Activated gamma-delta T cell (primary cell): ENCODE results near the gene UTS2B.

Source experiments
- DNase-seq: peaks from one replicate; lab custom pipeline; 2025; lab: John Stamatoyannopoulos, UW
- total RNA-seq, 2 donors: gene quantifications; one replicate each; lab custom pipeline; 2026; lab: John Stamatoyannopoulos, UW

UTS2B gene, protein sequence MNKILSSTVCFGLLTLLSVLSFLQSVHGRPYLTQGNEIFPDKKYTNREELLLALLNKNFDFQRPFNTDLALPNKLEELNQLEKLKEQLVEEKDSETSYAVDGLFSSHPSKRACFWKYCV
- total RNA-seq, result 0.09 to 0.10 reads per million in 2 donors

DNA sequence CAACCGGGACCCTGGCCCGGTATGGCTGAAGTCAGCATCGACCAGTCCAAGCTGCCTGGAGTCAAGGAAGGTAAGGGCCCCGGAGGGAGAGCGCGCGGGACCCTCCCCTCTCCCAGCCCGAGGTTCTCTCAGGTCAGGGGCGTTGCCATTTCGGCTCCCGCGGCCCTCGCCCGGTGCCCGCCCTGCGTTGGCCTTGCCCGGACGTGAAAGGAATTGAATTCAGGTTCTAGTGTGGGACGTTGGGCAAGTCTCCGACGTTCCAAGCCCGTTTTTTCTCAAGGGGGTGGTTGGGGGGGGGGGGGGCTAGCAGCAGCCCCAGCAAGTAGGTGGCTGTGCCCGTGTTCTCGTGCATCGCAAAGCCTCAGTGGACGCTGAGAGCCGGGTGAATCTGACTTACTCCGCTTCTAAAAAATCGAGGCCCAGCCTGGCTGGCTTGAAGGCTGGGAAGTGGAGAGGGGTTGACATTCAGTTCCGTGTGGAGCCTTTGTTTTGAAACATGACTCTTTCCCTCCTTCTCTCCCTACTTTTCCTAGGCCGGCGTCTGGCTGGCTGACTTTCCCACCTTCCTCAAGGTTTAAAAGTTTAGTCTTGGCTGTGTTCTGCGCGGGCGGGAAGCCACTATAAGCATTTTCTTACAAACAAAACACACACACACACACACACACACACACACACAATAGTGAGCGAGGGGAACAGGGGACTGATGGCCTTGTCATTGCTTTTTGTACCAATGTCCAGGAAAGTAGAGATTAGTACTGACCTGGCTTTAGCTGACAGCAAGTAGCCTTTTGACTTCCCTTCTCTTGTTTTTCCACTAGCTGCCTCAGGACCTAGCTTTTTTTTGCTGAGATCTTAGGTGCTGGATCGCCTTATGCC, at the start of gene UTS2B:
TSS of gene UTS2B (minus strand) at position 873 of the 876 bp plus-strand sequence. CDS start 48,337 bp downstream, outside the sequence.
- no peak for DNase-seq

DNA sequence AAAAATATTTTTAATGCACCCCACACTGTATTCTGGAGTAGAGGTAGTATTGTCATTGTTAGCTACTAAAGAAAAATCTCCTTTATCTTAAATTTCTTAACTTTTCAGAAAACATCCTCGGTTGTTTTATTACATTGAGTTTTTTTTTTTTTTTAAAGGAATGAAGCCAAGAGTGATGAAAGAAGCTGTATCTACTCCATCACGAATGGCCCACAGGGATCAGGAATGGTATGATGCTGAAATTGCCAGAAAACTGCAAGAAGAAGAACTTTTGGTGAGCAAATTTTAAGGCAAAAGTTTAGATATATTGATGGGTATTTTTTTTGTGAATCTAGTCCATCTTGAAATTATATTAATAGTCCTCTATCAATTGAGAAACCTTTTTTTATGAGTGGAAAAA, 49.7 kb upstream of the UTS2B start:
- DNase-seq, result no peak

DNA sequence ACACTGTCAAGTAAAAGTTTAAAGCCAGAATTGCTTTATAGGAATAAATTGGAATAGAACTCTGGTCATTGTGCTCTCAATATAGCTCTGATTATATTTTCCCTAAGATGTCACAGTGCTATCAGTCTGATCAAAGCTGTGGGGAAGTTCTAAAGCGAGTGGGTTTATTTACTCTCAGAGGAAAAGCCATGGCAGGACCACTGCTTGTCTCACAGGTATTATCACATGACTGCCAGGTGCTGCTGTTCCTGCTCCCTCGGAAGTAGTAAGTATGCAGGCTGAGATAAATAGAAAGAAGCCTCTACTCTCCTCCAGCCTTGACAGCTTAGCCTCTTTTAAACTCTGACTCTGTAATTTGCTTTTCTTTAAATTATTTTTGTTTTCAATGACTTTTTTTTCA, 49.1 kb upstream of the UTS2B start:
- no peak for DNase-seq

DNA sequence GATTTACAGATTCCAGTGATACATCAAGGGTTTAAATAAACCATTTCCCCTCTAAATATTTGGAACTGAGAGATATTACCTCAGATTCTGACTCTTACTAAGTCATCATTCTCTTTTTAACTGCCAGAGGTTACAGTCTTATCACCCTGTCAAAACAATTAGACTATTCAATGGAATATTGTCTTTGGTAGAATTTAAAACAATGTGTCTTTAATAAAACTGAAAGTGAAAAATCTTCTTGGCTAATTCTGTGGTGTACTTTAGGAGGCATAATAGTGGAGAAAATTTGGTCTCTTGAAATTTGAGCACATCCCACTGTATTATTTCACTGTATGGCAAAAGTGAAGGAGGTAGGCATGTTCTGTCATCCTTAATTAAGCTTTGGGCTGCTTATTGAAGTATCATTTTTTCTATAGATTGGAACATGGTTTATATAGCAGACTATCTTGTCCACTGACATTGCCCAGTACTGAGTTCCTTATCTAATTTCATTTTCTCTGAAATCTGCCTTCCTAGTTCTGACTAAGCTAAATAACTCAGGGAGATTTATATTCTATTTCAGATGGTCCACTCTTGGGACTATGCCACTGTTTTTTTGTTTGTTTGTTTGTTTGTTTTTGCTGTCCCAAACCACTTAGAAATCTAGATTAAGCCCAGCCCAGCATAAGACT, 48.0 kb upstream of the UTS2B start:
- no peak for DNase-seq

DNA sequence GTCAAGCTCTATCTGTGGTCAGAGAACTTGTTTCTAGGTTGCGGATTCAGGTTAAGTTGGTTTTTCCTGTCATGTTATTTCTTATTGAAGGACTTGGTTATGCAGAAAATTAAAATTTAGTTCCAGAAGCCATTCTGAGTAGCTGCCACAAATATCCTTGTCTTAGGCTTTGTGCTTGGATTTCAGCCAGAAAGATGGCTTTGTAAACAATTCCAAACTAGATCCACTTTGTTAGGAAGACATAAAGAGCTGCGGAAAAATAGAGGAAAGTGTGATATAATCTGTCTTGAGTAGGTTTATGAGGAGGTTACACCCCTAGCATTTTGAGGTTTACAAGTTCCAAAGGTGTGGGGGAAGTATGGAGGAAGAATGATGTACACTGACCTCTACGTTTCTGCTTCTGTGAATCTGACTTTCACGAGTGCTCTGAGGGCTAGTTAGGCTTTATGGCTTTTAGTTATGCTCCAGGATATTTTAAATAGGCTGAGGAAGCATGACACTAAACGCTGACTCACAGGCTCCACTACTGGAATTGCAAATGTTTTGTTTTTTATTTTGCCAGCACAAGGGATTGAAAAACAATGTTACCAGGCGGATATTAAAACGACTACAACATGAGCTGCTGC, 46.3 kb upstream of the UTS2B start:
- no peak for DNase-seq

DNA sequence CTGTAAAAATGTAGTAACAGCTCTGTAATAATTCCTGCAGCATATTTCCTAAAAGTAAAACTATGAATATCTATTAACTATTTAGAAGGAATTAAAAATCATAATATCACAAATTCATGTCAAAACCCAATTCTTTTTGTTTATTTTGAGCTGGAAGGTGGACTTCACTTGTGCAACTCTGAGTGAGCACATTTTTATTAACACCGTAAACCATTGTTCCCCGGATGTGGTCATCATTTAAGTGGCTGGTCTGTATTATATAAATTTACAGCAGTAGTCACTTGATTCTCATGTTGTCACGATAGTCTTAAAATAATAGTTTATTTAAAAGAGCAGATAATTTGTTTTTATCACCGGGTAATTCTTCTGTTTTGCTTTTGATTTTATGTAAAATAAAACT, 43.0 kb upstream of the UTS2B start:
- DNase-seq, result no peak

DNA sequence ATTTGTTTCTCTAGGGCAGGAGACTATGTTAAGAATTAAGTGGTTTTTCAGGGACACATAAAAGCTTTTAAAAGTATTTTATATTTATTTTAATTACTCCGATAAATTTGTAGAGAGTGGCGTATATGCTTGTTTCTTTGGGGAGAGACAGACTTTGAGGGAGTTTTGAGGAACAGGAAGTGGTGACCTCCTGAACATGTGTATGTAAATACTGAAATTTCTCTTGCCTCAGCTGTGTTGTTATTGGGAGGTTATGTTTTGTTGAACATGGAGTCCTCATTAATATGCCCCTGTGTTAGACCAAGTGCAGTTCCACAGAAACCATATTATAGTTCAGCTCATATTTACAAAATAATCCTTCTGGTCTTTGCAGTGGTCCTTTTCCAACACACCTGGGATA, 41.8 kb upstream of the UTS2B start:
- no peak for DNase-seq

DNA sequence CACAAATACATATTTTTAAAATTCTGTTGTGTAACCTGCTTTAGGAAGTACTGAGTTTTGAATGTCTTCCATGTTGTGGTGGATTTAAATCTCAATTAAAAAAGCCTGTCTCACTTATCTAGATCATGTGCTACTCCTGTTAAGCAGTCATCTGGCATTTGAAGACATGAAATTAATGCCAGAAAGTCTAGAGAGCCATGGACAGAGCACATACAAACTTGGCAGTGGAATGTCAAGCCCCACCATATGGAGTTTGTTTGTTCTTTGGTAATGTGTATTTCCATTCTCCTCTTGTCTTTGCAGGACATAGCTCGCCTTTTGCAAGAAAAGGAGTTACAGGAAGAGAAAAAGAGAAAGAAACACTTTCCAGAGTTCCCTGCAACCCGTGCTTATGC, 39.3 kb upstream of the UTS2B start:
- DNase-seq, result no peak

DNA sequence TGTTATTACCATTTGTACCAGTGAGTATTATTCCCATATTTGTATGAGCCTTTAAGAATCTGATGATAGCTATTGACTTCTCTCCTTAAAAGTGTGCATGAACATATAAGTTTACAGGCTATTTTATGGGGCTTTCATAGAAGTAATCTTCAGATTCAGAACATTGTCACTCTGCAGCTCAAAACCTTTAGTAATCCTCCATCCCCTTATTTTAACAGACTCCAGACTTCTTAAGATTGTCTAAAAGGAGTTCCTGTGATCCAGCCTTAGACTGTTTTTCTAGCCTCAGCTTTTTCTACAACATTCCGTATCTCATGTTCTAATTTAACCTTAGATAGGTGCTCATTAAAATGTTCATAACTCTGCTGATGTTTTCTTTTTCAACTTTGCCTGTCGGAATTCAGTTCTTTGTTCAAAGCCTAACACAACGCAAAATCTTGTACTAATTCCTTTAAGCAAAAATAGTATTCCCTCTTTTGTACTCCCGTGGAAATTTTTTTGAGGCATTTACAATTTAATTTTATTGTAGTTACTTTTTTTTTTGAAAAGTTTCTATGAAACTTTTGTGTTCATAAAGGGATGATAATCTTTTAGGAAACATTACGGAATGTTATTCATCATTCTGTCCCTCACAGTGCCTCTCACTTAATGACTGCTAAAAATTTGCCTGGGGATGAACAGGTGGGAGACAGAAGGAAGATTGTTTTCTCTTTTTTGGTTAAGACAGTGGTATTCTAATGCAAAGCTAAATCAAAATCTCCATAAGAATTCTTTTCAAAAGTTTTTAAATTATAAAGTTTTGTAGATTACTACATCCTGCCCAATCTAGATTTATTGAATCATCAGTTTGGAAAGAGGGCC, 38.7 kb upstream of the UTS2B start:
- no peak for DNase-seq

DNA sequence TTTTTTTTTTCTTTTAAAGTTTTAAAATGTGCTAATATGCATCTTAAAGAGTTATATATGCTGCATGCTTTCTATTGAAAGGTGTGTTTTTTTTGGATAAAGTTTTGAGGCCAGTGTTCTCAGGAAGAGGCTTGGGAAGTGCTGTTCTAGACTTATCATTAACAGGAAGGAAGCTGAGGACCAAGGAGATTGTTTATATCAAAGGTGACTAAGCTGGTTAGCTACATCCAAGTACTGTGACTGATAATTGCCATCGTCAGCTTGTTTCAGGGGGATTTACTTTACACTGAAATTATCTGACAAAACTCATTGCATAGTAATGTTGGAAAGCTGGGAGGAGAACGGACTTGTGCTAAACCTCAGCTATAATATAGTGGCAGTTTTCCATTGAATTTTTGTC, 36.3 kb upstream of the UTS2B start:
- DNase-seq, result no peak

DNA sequence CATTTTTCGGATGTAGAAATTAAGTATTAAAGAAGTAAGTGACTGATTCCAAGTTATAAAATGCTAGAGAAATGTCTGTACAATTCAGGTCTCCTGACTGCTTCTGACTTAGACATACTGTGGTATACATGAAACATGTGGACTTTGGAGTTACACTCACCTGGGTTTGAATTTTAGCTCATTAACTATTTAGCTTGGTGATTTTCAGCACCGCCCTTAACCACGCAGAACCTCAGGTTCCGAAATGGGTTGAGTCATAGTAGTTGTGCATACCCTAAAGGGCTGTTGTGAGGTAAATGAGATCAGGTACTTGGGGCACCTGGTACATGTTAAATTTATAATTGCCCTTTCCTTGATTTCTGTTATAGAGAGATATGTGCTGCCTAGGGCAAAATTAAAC, 32.9 kb upstream of the UTS2B start:
- no peak for DNase-seq

DNA sequence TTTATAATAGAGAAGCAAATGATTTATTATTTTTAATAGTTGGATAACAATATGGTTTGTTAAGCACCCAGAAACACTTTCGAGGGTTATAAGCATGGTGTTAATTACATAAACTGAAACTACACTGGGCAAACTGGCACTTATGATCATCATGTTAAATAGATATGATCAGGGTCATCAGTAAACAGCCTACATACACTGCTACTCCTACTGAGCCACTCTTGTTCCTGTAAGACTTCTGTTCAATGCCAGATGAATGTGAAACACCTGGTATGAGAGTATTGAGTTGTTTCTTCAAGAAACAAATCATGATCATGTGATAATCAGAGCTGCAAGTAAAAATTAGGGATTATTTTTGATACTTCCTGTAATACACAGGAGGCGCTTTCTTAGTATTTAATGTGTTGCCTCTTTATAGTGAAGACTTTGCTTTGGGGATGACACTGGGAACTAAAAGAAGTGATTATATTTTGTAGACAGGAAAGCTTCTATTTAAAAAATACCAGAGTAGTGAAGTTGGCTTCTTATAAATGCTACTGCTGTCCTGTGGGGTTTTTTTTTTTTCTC, 32.3 kb upstream of the UTS2B start:
- DNase-seq, result no peak

DNA sequence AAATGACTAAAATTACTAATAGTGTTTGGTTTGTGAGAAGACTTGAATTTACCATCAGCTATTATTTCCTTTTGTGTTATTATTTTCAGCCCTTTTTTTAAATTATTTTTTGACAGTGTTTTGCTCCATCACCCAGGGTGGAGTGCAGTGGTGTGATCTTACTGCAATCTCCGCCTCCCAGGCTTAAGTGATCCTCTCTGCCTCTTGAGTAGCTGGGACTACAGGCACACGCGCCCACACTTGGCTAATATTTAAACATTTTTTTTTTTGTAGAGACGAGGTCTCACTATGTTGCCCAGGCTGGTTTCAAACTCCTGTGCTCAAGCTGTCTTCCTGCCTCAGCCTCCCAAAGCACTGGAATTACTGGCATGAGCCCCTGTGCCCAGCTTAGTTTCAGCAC, 31.7 kb upstream of the UTS2B start:
- DNase-seq, result no peak

DNA sequence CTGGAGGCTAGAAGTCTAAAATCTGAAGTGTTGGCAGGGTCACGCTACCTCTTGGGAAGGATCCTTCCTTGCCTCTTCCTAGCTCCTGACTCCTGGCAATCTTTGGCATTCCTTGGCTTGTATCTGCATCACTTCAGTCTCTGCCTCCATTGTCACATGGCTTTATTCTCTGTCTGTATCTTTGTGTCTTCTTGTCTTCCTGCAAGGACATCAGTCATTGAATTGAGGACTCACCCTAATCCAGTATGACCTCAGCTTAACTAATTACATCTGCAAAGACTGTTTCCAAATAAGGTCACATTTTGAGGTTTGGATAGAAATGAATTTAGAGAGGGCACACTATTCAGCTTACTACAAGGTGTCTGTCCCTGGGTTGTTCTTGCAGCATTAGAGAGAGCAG, 31.1 kb upstream of the UTS2B start:
- no peak for DNase-seq

DNA sequence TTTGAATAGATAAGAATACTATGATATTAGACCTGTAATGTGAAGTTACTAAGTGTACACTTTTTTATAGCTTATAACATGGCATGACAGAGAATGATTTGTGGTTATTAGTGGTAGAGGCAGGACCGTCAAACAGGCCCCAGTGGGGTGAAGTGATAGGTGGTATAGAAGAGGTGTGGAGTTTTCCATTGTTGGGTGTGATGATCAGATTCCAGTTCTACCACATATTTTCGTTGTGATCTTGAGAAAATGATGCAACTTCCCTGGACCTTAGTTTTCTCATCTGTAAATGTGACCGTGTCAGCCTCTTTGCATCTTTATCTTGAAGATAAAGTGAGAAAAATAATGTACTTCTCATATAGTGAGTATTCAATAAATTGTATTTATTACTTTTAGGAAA, 30.3 kb upstream of the UTS2B start:
- DNase-seq, result no peak

DNA sequence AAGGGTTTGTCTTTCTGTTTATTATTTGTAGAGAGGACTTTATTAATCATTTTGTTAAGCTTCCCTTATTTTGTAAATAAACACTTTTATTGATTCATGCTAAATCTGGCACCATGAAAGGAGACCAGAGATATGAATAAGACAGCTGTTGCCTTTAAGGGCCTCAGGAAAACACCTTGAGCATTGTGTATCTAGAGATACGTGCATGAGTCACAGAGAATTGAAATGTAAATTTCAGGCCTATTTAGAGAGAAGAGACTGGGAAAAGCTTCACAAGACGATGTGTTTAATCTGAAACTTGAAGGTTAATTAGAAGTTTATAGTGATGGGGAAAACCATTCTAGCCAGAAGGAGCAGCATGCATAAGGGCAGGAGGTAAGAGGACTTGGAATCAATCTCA, 28.6 kb upstream of the UTS2B start:
- DNase-seq, result no peak

DNA sequence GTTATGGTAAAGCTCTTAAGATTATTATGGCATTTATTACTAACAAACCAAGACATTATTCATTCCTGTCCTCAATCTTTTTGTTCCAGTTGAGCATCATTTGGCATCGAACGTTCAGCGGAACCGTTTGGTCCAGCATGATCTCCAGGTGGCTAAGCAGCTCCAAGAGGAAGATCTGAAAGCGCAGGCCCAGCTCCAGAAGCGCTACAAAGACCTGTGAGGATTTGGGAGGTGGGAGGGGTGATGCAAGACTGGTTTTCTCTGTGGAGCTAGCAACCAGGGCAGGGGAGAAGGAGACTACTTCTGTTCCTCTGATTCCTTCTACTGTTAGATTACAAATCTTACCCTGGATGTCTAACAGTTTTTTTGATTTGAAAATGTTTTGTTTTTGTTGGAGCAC, 27.6 kb upstream of the UTS2B start:
- DNase-seq, result no peak

DNA sequence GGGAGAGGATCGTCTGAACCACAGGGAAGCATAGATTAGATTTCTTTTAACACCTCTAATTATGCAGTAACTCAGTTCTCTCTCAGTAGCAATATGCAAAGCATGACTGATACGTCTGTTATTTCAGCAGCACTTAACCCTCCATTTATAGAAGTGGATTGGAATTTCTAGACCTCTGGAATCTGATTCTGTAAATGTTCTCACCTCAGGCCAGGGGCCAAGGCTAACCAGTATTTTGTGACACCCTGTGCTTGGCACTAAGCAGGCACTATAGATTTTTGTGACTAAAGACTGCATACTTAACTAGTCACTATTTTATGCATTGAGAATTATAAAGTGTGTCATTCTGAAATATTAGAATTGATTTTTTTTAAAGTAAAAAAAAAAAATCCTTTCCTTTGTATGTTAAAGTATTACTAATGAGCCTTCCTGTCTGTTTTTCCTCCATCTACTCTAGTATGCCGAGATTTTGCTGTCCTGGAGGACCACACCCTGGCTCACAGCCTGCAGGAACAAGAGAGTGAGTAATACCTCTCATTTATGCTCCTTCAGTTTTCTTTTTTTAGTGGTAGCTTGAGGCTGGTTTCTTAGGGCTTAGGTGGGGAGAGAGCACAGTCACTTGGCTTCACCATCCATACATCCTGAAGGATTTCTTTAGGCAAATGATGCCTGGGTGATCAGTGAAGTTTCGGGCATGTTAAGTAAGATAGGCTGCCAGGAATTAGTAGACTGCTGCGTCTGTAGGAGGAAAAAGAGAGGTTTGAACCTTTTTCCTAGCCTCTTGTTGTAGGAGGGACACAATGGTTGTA, 26.5 kb upstream of the UTS2B start:
- no peak for DNase-seq

DNA sequence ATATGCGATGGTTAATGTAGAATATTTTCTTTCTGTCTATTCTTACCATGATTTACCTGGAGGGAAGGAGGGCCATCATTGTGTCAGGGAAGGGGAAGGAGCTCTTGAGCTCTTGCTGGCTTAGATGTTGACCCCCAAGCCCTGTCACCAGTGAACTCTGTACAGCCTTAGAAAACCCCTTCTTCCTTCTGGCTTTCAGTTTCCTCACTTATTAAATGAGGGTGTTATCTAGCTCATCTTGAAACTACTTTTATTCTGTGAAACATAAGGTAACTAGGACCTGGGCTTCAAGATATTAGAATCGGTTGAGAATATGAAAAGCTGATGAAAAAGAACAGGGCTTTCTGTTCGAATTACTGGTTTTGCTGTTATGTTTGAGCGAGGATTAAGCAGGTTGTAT, 25.1 kb upstream of the UTS2B start:
- no peak for DNase-seq

DNA sequence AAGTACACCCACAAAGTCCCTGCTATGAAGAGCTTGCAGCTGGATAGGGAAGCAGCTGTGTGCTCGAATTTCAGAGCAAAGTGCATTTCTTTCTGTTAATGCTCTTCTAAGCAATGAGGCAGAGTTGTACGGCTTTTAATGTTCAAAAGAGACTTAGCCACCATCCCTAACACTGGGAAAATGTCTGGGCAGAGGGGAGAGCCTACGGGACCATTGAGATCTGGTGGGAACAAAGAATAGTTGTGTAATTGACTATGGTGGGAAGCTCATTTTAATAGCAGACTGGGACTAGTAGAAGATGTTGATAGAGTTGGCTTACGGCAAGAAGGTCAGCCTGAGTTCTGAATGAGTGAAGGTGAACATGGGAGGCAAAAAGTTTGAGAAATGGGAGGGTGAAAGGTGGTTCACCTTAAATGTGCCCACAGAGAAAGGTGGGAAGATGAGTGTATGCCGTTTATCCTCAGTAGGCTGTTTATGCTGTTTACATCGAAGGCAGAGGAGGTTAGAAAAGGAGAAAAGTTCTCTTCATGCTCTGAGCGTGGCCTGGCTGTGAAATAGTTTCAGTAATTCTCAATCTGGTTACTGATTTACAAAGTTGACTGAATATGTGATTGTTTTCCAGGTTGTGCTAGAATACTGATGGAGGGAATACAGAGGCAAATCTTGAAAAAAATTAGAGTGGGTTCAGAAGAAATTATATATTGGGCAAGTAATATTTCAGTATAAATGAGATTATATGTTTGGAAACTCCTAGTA, 22.9 kb upstream of the UTS2B start:
- DNase-seq, result no peak
